ENCODE results near the gene CASKIN2.
"Not testable (repeated sequence)": the region's sequence is repeated elsewhere in the genome, so short reads cannot be mapped to it uniquely, and the experiment has no call there.

The CASKIN2 gene

GRCh38 chr17:75488693-75489510 lies 26.4 kb downstream of the CASKIN2 start:
- DNase-seq, result no peak

- DNase-seq, result no peak
Observed at GRCh38 chr17:75487351-75488070, 27.8 kb downstream of the CASKIN2 start.

GRCh38 chr17:75486951-75487350 lies 28.4 kb downstream of the CASKIN2 start:
- no peak for DNase-seq

- DNase-seq, result no peak
Observed at GRCh38 chr17:75486151-75486550, 29.2 kb downstream of the CASKIN2 start.

GRCh38 chr17:75485688-75486087 lies 29.6 kb downstream of the CASKIN2 start:
- DNase-seq, result no peak

- DNase-seq, result no peak
Observed at GRCh38 chr17:75482098-75482942, 33.0 kb downstream of the CASKIN2 start.

GRCh38 chr17:75481194-75482068 lies 33.9 kb downstream of the CASKIN2 start:
- no peak for DNase-seq

GRCh38 chr17:75480281-75480680 lies 35.1 kb downstream of the CASKIN2 start:
- DNase-seq, result no peak

- DNase-seq, result no peak
Observed at GRCh38 chr17:75478508-75478907, 36.8 kb downstream of the CASKIN2 start.

GRCh38 chr17:75477490-75477862 lies 37.9 kb downstream of the CASKIN2 start:
- DNase-seq, result not testable (repeated sequence)

- DNase-seq, result no peak
Observed at GRCh38 chr17:75476752-75477489, 38.4 kb downstream of the CASKIN2 start.

- DNase-seq, result no peak
Observed at GRCh38 chr17:75476271-75476671, 39.1 kb downstream of the CASKIN2 start.

- DNase-seq, result no peak
Observed at GRCh38 chr17:75475851-75476250, 39.5 kb downstream of the CASKIN2 start.

GRCh38 chr17:75475144-75475835 lies 40.0 kb downstream of the CASKIN2 start:
- no peak for DNase-seq

- no peak for DNase-seq
Observed at GRCh38 chr17:75474736-75475135, 40.6 kb downstream of the CASKIN2 start.

- no peak for DNase-seq
Observed at GRCh38 chr17:75473246-75473645, 42.1 kb downstream of the CASKIN2 start.

- DNase-seq, result no peak
Observed at GRCh38 chr17:75472119-75472518, 43.2 kb downstream of the CASKIN2 start.

GRCh38 chr17:75471207-75471606 lies 44.1 kb downstream of the CASKIN2 start:
- no peak for DNase-seq

- DNase-seq, result no peak
Observed at GRCh38 chr17:75468779-75469373, 46.5 kb downstream of the CASKIN2 start.

GRCh38 chr17:75468291-75468754 lies 47.0 kb downstream of the CASKIN2 start:
- DNase-seq, result peak; percentile 51
